GM23338 (cell line): ENCODE data around the gene S100A7A. TPM values are rescaled to one million over a fixed set of nuclear protein-coding genes. Genes with fewer than 3 reads are reported as not detected.

Source experiments
- ATAC-seq: fragments of 200-7000 bp; cut with Tn5 transposase; 3 replicates; pipeline ENCODE4 v1.9.1; 2020
- DNase-seq: peaks from one replicate; pipeline ENCODE4 v3.0.0-alpha.2; 2015; ENCODE audit warnings: low spot score
- H2AFZ ChIP-seq: fragments of 200-600 bp; sonication (generic); 2 replicates; pipeline ENCODE4 v1.8.0; 2016; ENCODE audit warnings: antibody characterized with exemption, mild to moderate bottlenecking, moderate library complexity
- H3F3A ChIP-seq: fragments of 200-600 bp; sonication (generic); replicated peaks from 2 replicates; pipeline ENCODE4 v1.8.0; 2017; ENCODE audit warnings: antibody characterized with exemption, mixed run types, low read depth
- H3K27ac ChIP-seq: fragments of 200-600 bp; sonication (generic); 2 replicates; pipeline ENCODE4 v1.6.1; 2016; ENCODE audit warnings: low read depth
- H3K27me3 ChIP-seq: fragments of 200-600 bp; sonication (generic); 2 replicates; pipeline ENCODE4 v1.8.0; 2016; ENCODE audit warnings: mild to moderate bottlenecking, mixed run types, moderate library complexity; ENCODE audit not compliant: insufficient read depth
- H3K36me3 ChIP-seq: fragments of 200-600 bp; sonication (generic); 2 replicates; pipeline ENCODE4 v1.8.0; 2016; ENCODE audit warnings: mild to moderate bottlenecking; ENCODE audit not compliant: insufficient read depth
- H3K4me1 ChIP-seq: fragments of 200-600 bp; sonication (generic); 2 replicates; pipeline ENCODE4 v1.8.0; 2016; ENCODE audit warnings: mild to moderate bottlenecking, moderate library complexity; ENCODE audit not compliant: insufficient read depth
- H3K4me2 ChIP-seq: fragments of 200-600 bp; sonication (generic); 2 replicates; pipeline ENCODE4 v1.7.1; 2017; ENCODE audit warnings: mixed run types
- H3K4me3 ChIP-seq: fragments of 200-600 bp; sonication (generic); 2 replicates; pipeline ENCODE4 v1.6.1; 2016; ENCODE audit warnings: mixed run types
- H3K79me2 ChIP-seq: fragments of 200-600 bp; sonication (generic); replicated peaks from 2 replicates; pipeline ENCODE4 v1.8.0; 2017; ENCODE audit warnings: mild to moderate bottlenecking; ENCODE audit not compliant: insufficient read depth
- H3K9me2 ChIP-seq: fragments of 200-600 bp; sonication (generic); 2 replicates; pipeline ENCODE4 v1.8.0; 2017; ENCODE audit not compliant: insufficient read depth
- H4K20me1 ChIP-seq: fragments of 200-600 bp; sonication (generic); replicated peaks from 2 replicates; pipeline ENCODE4 v1.8.0; 2017; ENCODE audit warnings: mild to moderate bottlenecking; ENCODE audit not compliant: insufficient read depth
- H3K27ac Mint-ChIP-seq: 2 replicates; pipeline ENCODE4 v1.8.0; 2020; ENCODE audit warnings: inconsistent platforms, mild to moderate bottlenecking, moderate library complexity, mixed read lengths
- H3K27me3 Mint-ChIP-seq: 3 replicates; pipeline ENCODE4 v1.8.0; 2022; ENCODE audit warnings: low read depth, mild to moderate bottlenecking, moderate library complexity, mixed read lengths, inconsistent platforms; ENCODE audit not compliant: insufficient read depth, poor library complexity
- H3K36me3 Mint-ChIP-seq: 3 replicates; pipeline ENCODE4 v1.8.0; 2021; ENCODE audit warnings: low read depth, mild to moderate bottlenecking, inconsistent platforms, moderate library complexity, mixed read lengths
- H3K4me1 Mint-ChIP-seq: 3 replicates; pipeline ENCODE4 v1.8.0; 2020; ENCODE audit warnings: mild to moderate bottlenecking, inconsistent platforms, mixed read lengths
- H3K4me3 Mint-ChIP-seq: 3 replicates; pipeline ENCODE4 v1.8.0; 2021; ENCODE audit warnings: moderate library complexity, mild to moderate bottlenecking, inconsistent platforms, mixed read lengths
- H3K9me3 Mint-ChIP-seq: 3 replicates; pipeline ENCODE4 v1.8.0; 2020; ENCODE audit warnings: moderate library complexity, mild to moderate bottlenecking, inconsistent platforms, mixed read lengths
- CREB1 ChIP-seq: fragments of 250-450 bp; sonication (Bioruptor Pico); IDR thresholded peaks from 2 replicates; pipeline ENCODE4 v1.5.0; 2020; ENCODE audit warnings: low read depth, mild to moderate bottlenecking, moderate library complexity
- CTCF ChIP-seq, 2 experiments: fragments of 200-600 bp in 1 of 2; sonication (generic) in 1 of 2; conservative IDR thresholded peaks; 2 replicates each; pipeline versions ENCODE4 v1.5.1 to v1.6.1; 2016 to 2017; ENCODE audit warnings: antibody characterized with exemption in 2 of 2, low read depth in 2 of 2, mild to moderate bottlenecking in 2 of 2, moderate library complexity in 1 of 2
- ETS1 ChIP-seq: IDR thresholded peaks from 2 replicates; pipeline ENCODE4 v1.6.1; 2016; ENCODE audit warnings: antibody characterized with exemption
- EZH2phosphoT487 ChIP-seq: fragments of 200-600 bp; sonication (generic); IDR thresholded peaks from one replicate; pipeline ENCODE4 v1.8.1; 2018; ENCODE audit warnings: antibody characterized with exemption; ENCODE audit not compliant: unreplicated experiment
- JUNB ChIP-seq: IDR thresholded peaks from one replicate; pipeline ENCODE4 v1.6.1; 2016; ENCODE audit warnings: antibody characterized with exemption; ENCODE audit not compliant: unreplicated experiment
- NANOG ChIP-seq: IDR thresholded peaks from 2 replicates; pipeline ENCODE4 v1.6.1; 2016; ENCODE audit warnings: antibody characterized with exemption, borderline replicate concordance
- POLR2AphosphoS5 ChIP-seq: IDR thresholded peaks from 2 replicates; pipeline ENCODE4 v1.6.1; 2016; ENCODE audit warnings: antibody characterized with exemption, low read depth
- REST ChIP-seq: IDR thresholded peaks from one replicate; pipeline ENCODE4 v1.6.1; 2018; ENCODE audit warnings: antibody characterized with exemption; ENCODE audit not compliant: unreplicated experiment
- ZNF114 ChIP-seq: fragments of 250-450 bp; sonication (Bioruptor Pico); IDR thresholded peaks from 2 replicates; pipeline ENCODE4 v1.5.0; 2020; ENCODE audit warnings: mild to moderate bottlenecking, moderate library complexity
- ZNF462 ChIP-seq: fragments of 250-450 bp; sonication (Bioruptor Pico); IDR thresholded peaks from 2 replicates; pipeline ENCODE4 v1.5.0; 2020; ENCODE audit warnings: mild to moderate bottlenecking, moderate library complexity
- polyA plus RNA-seq: library from polyadenylated mRNA; unstranded; fragments of >200 nt; fragmentation: Nextera tagmentation; extraction: Ambion mirVana; gene quantifications from 2 replicates; pipeline ENCODE4 v1.2.1, GENCODE V29; 2016
- total RNA-seq: library from RNA; depleted of rRNA; stranded (reverse); fragments of >200 nt; shearing (Covaris generic); gene quantifications from 2 replicates; pipeline ENCODE4 v1.2.3, GENCODE V29; 2014

Gene S100A7A
- total and polyA plus RNA-seq, 2 experiments from 2014 or later = not detected

- Mint-ChIP-seq H3K27ac (no peak overlapping the region), H3K4me3 (no peak overlapping the region), H3K36me3 (no peaks in the 10 kb centered on the region), H3K4me1 (no peaks in the 10 kb centered on the region; the same call in 2 of the 3 replicates), H3K27me3 (peaks cover 6% of the 10 kb centered on the region), H3K9me3 (no peaks in the 10 kb centered on the region; the same call in 1 of the 3 replicates)
- Histone ChIP-seq H3K36me3 (no peaks in the 10 kb centered on the region), H3K4me3 (no peak overlapping the region), H4K20me1 (no peaks in the 10 kb centered on the region), H3K9me2 (no peaks in the 10 kb centered on the region), H3K79me2 (no peaks in the 10 kb centered on the region), H2AFZ (no peak overlapping the region), H3K27ac (no peak overlapping the region), H3K27me3 (no peaks in the 10 kb centered on the region), H3F3A (no peaks in the 10 kb centered on the region), H3K4me1 (no peaks in the 10 kb centered on the region), H3K4me2 (no peak overlapping the region)
- ATAC-seq (no peak), DNase-seq (no peak)
- no peak for TF ChIP-seq ZNF114 (CRISPR knock-in tag)
- no peak for TF ChIP-seq REST
- no peak for TF ChIP-seq CTCF (conservative IDR thresholded peaks at IDR 0.05; ENCODE audit: low read depth in 2 of 2)
- no peak for TF ChIP-seq JUNB
- no peak for TF ChIP-seq ETS1
- TF ChIP-seq EZH2phosphoT487 = no peak
- no peak for TF ChIP-seq POLR2AphosphoS5
Observed at GRCh38 chr1:153431427-153431826, 15.1 kb downstream of the S100A7A start.

- DNase-seq (no peak), ATAC-seq (no peak)
- no peaks in the 10 kb centered on the region for H3K9me2 ChIP-seq
- no peaks in the 10 kb centered on the region for H3K4me1 ChIP-seq
- no peak overlapping the region for H3K4me3 ChIP-seq
- Mint-ChIP-seq H3K4me3 (no peak overlapping the region), H3K4me1 (no peaks in the 10 kb centered on the region; the same call in 2 of the 3 replicates), H3K9me3 (no peaks in the 10 kb centered on the region; the same call in 2 of the 3 replicates), H3K27ac (no peak overlapping the region), H3K36me3 (no peaks in the 10 kb centered on the region), H3K27me3 (peaks cover 8% of the 10 kb centered on the region)
- H4K20me1 ChIP-seq = no peaks in the 10 kb centered on the region
- no peaks in the 10 kb centered on the region for H3K27me3 ChIP-seq
- no peak overlapping the region for H3K27ac ChIP-seq
- no peaks in the 10 kb centered on the region for H3K36me3 ChIP-seq
- no peak overlapping the region for H3K4me2 ChIP-seq
- H3F3A ChIP-seq = no peaks in the 10 kb centered on the region
- H3K79me2 ChIP-seq = no peaks in the 10 kb centered on the region
- no peak overlapping the region for H2AFZ ChIP-seq
- no peak for TF ChIP-seq ZNF462
- TF ChIP-seq POLR2AphosphoS5 = no peak
- no peak for TF ChIP-seq NANOG
- no peak for TF ChIP-seq CREB1 (CRISPR knock-in tag)
- TF ChIP-seq JUNB = no peak
Observed at GRCh38 chr1:153431928-153432327, 15.6 kb downstream of the S100A7A start.
